ENCODE results near the gene RALGPS2.

GRCh38 chr1:178743801-178744200, 18.8 kb downstream of the RALGPS2 start:
- no peak for TF ChIP-seq POLR2A (IDR thresholded peaks at IDR 0.05)
- no peak for TF ChIP-seq CTCF (IDR thresholded peaks at IDR 0.05)
- no peak for TF ChIP-seq EP300 (IDR thresholded peaks at IDR 0.05)

All from tibial nerve (tissue), 4 donors.